ENCODE data around the gene TUSC7. TPM values are rescaled to one million over a fixed set of nuclear protein-coding genes. Genes with fewer than 3 reads are reported as not detected.

The TUSC7 gene
- total RNA-seq, result not detected in 2 replicates

GRCh38 chr3:116709479-116709878, at the start of gene TUSC7:
Gene TUSC7, plus strand, starts transcription at chr3:116709779.

Data from pericardium fibroblast (primary cell).